Stimulated activated CD8-positive, alpha-beta memory T cell treated with anti-CD3 and anti-CD28 coated beads, Interleukin-12 subunit alpha, Interleukin-12 subunit beta, amount 100 ng/mL, for 24 hours (primary cell): ENCODE data around the gene WDR11.
"Not testable (repeated sequence)": the region's sequence is repeated elsewhere in the genome, so short reads cannot be mapped to it uniquely, and the experiment has no call there.

Experiments
- DNase-seq: peaks from one replicate; pipeline ENCODE4 v3.0.0-alpha.2; 2020; ENCODE audit errors: extremely low read depth

WDR11 gene

GRCh38 chr10:120861178-120861855, 10.2 kb downstream of the WDR11 start:
- no peak for DNase-seq

- DNase-seq, result no peak
Measured at GRCh38 chr10:120873741-120874140, 22.6 kb downstream of the WDR11 start.

GRCh38 chr10:120883071-120883470, 31.9 kb downstream of the WDR11 start:
- DNase-seq, result no peak

GRCh38 chr10:120887482-120887881, 36.3 kb downstream of the WDR11 start:
- no peak for DNase-seq

DNA sequence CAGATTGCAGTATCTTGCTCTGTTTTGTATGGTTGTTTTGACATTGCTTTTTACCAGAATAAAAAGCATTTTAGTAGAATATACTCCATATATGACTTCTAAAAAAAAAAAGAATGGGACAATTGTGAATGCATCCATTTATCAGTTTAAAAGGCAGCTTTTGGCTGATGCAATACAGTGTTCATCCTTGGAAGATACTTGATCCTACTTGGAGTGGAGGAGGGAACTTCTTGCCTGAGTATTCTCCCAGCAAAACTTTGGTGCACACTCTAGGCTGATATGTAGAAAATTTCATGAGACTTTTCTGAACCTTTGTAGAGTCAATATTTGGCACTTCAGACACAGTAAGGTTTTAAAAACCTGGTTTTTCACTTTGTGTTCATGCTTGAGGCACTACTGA, 40.2 kb downstream of the WDR11 start:
- no peak for DNase-seq

GRCh38 chr10:120894556-120894955, 43.4 kb downstream of the WDR11 start:
- DNase-seq, result no peak

DNA sequence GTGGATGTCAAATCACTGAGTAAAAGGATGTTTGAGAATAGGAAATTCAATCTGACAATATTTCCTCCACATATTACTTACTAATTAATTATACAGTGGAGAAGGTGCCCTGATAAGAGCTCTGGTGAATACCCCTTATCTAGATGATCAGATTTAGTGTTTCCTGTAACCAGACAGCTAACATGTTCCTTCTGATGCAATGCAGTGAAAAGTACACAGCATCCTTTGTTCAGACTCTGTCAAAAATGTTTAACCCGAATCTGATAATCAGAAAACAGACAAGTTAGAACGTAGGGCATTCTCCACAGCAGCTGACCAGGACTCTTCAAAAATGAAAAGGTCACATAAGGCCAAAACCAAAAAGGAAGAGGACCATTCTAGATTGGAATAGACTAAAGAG, 46.2 kb downstream of the WDR11 start:
- no peak for DNase-seq

DNA sequence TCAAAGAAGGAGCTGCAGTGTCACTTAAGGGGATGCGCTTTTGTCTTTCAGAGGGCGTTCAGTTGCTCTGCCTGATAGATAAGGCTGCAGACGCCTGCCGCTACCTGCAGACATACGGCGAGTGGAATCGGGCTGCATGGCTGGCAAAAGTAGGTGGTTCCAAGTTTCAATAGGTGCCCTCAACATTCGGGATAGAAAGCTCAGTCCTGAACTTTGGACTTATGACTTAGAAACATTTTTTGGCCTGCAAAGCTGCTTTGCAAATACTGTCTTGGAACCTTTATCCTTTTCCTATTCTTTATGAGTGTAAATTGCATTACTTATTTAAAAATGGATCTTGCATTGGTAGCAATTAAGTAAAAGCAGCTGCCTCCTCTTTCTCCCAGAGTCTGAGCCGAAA, 54.1 kb downstream of the WDR11 start:
- DNase-seq, result no peak

- DNase-seq, result no peak
Measured at GRCh38 chr10:120917521-120918250, 66.5 kb downstream of the WDR11 start.

- DNase-seq, result not testable (repeated sequence)
Measured at GRCh38 chr10:120923886-120924285, 72.7 kb downstream of the WDR11 start.

DNA sequence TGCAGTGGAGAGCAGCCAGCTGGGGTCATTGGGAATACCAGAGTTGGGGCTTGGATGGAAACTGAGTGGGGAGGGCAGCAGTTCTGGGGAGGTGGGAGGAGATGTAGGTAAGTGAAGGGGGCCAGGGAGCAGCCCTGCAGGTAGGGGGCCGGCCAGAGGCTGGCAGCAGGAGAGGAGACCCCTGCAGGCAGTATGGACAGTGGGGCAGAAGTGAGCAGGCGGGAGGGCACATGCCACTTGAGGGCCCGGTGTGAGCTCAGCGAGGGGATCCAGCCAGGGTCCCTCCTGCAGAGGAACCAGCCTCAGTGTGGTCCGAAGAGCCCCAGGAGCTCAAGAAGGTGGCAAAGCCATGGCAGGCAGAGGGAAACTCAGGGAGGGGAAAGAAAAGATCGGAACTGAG, 75.4 kb downstream of the WDR11 start:
- no peak for DNase-seq

DNA sequence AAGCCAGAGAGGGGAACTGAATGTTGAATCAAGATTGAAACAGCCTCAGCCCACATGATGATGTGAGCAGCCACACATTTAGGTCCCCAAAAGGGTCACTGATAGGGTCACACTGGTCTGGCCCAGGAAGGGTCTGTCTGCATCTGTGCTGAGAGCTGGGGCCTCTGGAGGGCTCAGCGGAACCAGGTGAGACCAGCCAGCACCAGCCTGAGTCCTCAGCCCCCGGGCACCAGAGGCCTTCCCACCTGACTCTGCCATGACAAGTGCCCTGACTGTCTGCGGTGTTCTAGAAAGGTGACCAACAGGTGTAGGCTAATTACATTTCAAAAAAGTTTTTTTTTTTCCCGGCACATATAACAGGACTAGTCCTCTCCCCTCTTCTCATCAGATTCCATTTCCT, 76.2 kb downstream of the WDR11 start:
- DNase-seq, result no peak

GRCh38 chr10:120929166-120929565, 78.0 kb downstream of the WDR11 start:
- no peak for DNase-seq

- no peak for DNase-seq
Measured at GRCh38 chr10:120931423-120931822, 80.3 kb downstream of the WDR11 start.

DNA sequence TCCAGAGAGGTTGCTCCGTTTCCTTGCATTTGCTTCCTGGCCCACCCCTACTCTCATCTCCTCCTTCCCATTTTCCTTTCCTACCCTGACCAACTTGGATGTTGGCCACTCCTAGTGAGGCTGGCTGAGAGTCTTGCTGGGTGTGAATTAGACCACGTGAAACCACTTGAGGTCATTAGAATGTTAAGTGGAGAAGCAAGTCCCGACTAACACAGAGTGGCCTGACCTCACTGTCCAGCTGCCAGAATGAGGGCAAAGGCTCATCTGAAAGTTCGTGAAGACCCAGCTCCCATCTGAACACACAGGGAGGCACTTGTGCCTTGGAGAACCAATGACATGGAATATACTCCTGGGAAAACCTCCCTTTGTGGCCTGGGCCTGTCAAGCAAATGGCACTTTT, 80.8 kb downstream of the WDR11 start:
- no peak for DNase-seq

GRCh38 chr10:120938822-120939221, 87.7 kb downstream of the WDR11 start:
- no peak for DNase-seq

DNA sequence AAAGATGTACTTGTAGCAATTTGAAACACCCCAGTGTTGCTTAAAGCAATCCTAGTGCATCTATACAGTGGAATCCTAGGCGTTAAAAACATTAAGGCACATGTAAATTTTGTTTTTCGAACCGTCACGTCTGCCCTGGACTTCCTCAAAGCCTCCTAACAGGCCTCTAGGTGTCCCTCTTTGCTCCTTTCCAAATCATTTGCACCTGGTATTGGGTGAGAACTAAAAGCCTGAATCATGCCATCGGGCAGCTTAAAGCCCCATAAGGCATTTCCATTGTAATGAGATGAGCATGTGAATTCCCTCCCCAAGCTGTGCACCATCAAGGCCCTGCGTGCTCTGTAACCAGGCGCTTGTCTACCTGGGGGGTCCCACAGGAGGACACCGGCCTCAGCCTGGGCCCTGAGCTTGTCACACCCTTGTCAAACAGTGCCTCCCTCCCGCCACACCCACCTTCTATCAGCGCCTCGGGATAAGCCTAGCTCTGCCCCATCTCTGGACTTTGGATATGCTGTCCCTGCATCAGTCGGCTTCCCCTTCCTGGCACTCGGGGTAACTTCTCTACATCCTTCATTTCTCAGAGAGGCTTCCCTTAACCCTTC, 89.2 kb downstream of the WDR11 start:
- no peak for DNase-seq

- DNase-seq, result no peak
Measured at GRCh38 chr10:120941501-120941900, 90.3 kb downstream of the WDR11 start.

DNA sequence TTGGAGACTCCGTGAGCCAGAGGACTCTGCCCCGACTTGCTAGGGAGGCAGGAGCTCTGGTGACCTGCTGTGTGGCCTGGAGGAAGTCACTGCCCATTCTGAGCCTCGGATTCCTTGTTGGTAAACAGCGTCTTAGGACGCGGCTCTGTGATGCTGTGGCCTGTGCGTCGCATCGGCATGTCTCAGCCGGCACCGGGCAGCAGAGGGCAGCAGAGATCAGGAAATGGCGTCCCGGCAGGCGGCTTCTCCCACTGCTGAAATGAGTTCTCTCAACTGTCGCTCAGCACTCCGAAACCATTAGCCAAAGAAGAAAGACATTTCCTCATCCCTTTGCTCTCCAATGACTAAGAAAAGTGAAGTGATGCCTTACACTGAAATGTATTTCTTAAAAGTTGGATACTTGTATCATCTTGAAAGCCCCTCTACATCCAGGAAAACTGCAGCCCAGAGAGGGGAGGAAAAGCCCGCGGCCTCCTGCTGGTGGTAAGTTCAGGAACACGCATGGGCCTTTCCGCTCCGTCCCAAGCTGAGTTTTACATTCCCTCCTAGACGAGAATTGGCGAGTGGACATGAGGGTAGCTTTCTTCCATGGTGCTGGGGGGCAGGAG, 91.7 kb downstream of the WDR11 start:
- peak; percentile 41 for DNase-seq

DNA sequence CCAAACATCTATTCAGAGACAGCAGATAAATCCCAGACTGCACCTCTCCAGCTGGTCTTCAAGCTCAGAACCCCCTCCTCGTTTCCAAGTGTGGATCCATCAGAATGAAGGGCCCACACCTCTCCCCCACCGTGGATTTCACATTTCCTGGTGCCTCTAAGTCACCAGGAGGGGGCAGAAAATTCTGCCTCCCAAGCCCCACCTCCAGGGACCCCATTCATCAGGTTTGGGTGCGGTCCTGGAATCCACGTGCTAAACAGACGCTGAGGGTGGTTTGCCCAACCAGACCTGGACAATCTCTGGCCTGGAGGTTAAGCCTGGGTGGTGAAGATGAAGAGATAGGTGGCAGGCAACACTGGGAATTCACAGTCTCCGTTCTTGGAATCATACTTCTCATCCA, 92.4 kb downstream of the WDR11 start:
- DNase-seq, result no peak

DNA sequence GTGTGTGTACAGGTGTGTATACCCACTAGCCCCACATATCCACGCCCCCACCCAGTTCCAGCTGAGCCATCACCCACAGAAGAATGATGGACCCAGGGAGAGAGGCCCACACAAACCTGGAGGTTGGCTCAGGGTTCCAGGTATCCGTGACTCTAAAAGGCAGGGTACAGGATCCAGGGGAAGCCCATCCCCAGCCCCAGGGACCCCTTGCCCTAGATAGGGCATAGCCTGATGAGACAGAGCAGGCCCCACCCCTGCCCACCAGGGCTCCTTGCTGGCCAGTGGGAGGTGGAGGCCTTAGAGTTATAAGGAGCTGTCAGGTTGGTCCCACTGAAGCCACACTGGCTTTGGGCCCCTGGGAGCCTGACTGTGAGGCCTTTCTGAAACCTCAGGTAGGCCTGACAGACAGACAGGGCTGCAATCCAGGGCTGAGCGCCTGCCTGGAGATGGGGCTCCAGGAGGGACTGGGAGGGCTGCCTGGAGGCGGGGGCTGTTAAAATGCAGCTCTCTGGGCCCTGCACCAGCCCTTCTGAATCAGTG, 93.5 kb downstream of the WDR11 start:
- no peak for DNase-seq

DNA sequence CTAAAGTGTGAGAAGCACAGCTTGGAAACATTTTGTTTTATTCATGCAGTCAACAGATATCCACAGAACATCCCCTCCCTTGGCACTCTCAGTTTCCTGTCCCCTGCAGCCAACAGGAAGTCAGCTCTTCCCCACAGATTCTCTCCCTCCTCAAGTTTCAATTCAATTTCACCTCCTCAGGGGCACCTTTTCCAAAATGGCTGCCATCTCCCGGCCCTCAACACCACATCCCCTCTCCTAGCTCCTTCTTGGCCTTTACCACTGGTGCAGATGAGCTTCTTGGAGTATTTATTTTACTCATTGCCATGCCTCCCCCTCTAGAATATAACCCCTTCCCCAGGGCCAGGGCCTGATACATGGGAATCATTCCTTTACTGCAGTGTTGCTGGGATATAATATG, 94.0 kb downstream of the WDR11 start:
- no peak for DNase-seq
